Muscle of leg (tissue), 11 donors: ENCODE data around the gene AFF4. TPM values are rescaled to one million over a fixed set of nuclear protein-coding genes. Genes with fewer than 3 reads are reported as not detected.

ENCODE experiments used
- DNase-seq: peaks from one replicate; pipeline ENCODE4 v3.0.0; 2013
- H3K27ac ChIP-seq: one replicate; pipeline ENCODE4 v1.5.1; 2013; ENCODE audit warnings: mild to moderate bottlenecking, low read length, control low read depth
- H3K27me3 ChIP-seq: one replicate; pipeline ENCODE4 v1.6.1; 2013; ENCODE audit warnings: low read length; ENCODE audit not compliant: control insufficient read depth, insufficient read depth
- H3K36me3 ChIP-seq: one replicate; pipeline ENCODE4 v1.6.1; 2013; ENCODE audit warnings: low read length; ENCODE audit not compliant: control insufficient read depth, insufficient read depth
- H3K4me1 ChIP-seq: one replicate; pipeline ENCODE4 v1.6.1; 2013; ENCODE audit warnings: low read length; ENCODE audit not compliant: control insufficient read depth, insufficient read depth
- H3K4me3 ChIP-seq: one replicate; pipeline ENCODE4 v1.5.1; 2013; ENCODE audit warnings: low read length, control low read depth
- H3K9me3 ChIP-seq: replicated peaks from 2 replicates; pipeline ENCODE4 v1.6.1; 2013; ENCODE audit warnings: low read depth, low read length; ENCODE audit not compliant: control insufficient read depth
- WGBS: methylation state at CpG from one replicate; pipeline ENCODE4 v1.1.5; 2013; ENCODE audit warnings: missing lambda C conversion rate; ENCODE audit not compliant: insufficient coverage; 5-methylcytosine and 5-hydroxymethylcytosine counted together
- polyA plus RNA-seq, 8 donors: library from polyadenylated mRNA; unstranded; fragments of 120-200 nt; gene quantifications; one replicate each; pipeline versions ENCODE4 v1.2.1 to v1.2.3, GENCODE V29; 2013; ENCODE audit warnings: inconsistent platforms in 1 of 8, low replicate concordance in 1 of 8; ENCODE audit not compliant: insufficient read length in 8 of 8, insufficient read depth in 1 of 8
- total RNA-seq: library from RNA; stranded (reverse); fragments of 120-200 nt; gene quantifications from one replicate; pipeline ENCODE4 v1.2.4, GENCODE V29; 2013

The AFF4 gene
- total and polyA plus RNA-seq, 9 donors: 25.5 to 51.8 (median 38.7) TPM

GRCh38 chr5:132895719-132896305, 67.6 kb downstream of the AFF4 start:
- 89% methylated on average over 2 of the region's 4 CpGs for WGBS
- no peaks in the 10 kb centered on the region for H3K27me3 ChIP-seq
- peaks cover 41% of the 10 kb centered on the region for H3K36me3 ChIP-seq
- H3K4me1 ChIP-seq: no peaks in the 10 kb centered on the region
- no peak overlapping the region for H3K4me3 ChIP-seq
- H3K27ac ChIP-seq: no peak overlapping the region
- no peaks in the 10 kb centered on the region for H3K9me3 ChIP-seq
- DNase-seq: no peak

GRCh38 chr5:132890817-132891216, 72.6 kb downstream of the AFF4 start:
- Histone ChIP-seq H3K4me3 (no peak overlapping the region), H3K4me1 (no peaks in the 10 kb centered on the region), H3K27ac (no peak overlapping the region), H3K9me3 (no peaks in the 10 kb centered on the region), H3K27me3 (no peaks in the 10 kb centered on the region), H3K36me3 (peaks cover 47% of the 10 kb centered on the region)
- no peak for DNase-seq
- no CpG with 5 or more reads among the region's 4 CpGs for WGBS

- Histone ChIP-seq H3K27me3 (no peaks in the 10 kb centered on the region), H3K4me1 (no peaks in the 10 kb centered on the region), H3K36me3 (peaks cover 46% of the 10 kb centered on the region), H3K9me3 (no peaks in the 10 kb centered on the region), H3K4me3 (no peak overlapping the region), H3K27ac (no peak overlapping the region)
- DNase-seq: no peak
These were observed 73.9 kb downstream of the AFF4 start for GRCh38 chr5:132889501-132889900.

- WGBS: no CpG with 5 or more reads among the region's 1 CpG
These were observed 76.2 kb downstream of the AFF4 start for GRCh38 chr5:132887283-132887682.

GRCh38 chr5:132886064-132886823, 77.2 kb downstream of the AFF4 start:
- H3K27me3 ChIP-seq: no peaks in the 10 kb centered on the region
- H3K4me3 ChIP-seq: no peak overlapping the region
- H3K4me1 ChIP-seq: no peaks in the 10 kb centered on the region
- peaks cover 35% of the 10 kb centered on the region for H3K36me3 ChIP-seq
- DNase-seq: no peak
- WGBS: 92% methylated on average over 7 of the region's 11 CpGs
- no peaks in the 10 kb centered on the region for H3K9me3 ChIP-seq
- no peak overlapping the region for H3K27ac ChIP-seq

More at GRCh38 chr5:132887283-132887682, 76.2 kb downstream of the AFF4 start:
- Histone ChIP-seq H3K27ac (no peak overlapping the region), H3K4me1 (no peaks in the 10 kb centered on the region), H3K27me3 (no peaks in the 10 kb centered on the region), H3K4me3 (no peak overlapping the region), H3K36me3 (peaks cover 35% of the 10 kb centered on the region), H3K9me3 (no peaks in the 10 kb centered on the region)
- no peak for DNase-seq

- no peak for DNase-seq
- H3K36me3 ChIP-seq: peaks cover 38% of the 10 kb centered on the region
- H3K4me1 ChIP-seq: no peaks in the 10 kb centered on the region
- H3K27ac ChIP-seq: no peak overlapping the region
- no peaks in the 10 kb centered on the region for H3K27me3 ChIP-seq
- no CpG with 5 or more reads among the region's 2 CpGs for WGBS
- H3K4me3 ChIP-seq: no peak overlapping the region
- no peaks in the 10 kb centered on the region for H3K9me3 ChIP-seq
These were observed 78.9 kb downstream of the AFF4 start for GRCh38 chr5:132884548-132884947.

GRCh38 chr5:132883261-132883834, 80.1 kb downstream of the AFF4 start:
- Histone ChIP-seq H3K4me3 (no peak overlapping the region), H3K27ac (no peak overlapping the region), H3K27me3 (no peaks in the 10 kb centered on the region), H3K36me3 (peaks cover 34% of the 10 kb centered on the region), H3K4me1 (no peaks in the 10 kb centered on the region), H3K9me3 (no peaks in the 10 kb centered on the region)
- no CpG with 5 or more reads among the region's 2 CpGs for WGBS
- DNase-seq: peak; percentile 74

GRCh38 chr5:132877938-132878337, 85.5 kb downstream of the AFF4 start:
- Histone ChIP-seq H3K27me3 (no peaks in the 10 kb centered on the region), H3K36me3 (peaks cover 24% of the 10 kb centered on the region), H3K9me3 (no peaks in the 10 kb centered on the region), H3K27ac (no peak overlapping the region), H3K4me3 (no peak overlapping the region), H3K4me1 (peaks cover 6% of the 10 kb centered on the region)
- DNase-seq: peak; percentile 45
- WGBS: no CpG with 5 or more reads among the region's 3 CpGs

GRCh38 chr5:132877466-132877865, 86.0 kb downstream of the AFF4 start:
- no peaks in the 10 kb centered on the region for H3K9me3 ChIP-seq
- H3K36me3 ChIP-seq: peaks cover 24% of the 10 kb centered on the region
- 100% methylated on average over 1 of the region's 2 CpGs for WGBS
- H3K27me3 ChIP-seq: no peaks in the 10 kb centered on the region
- DNase-seq: no peak
- H3K27ac ChIP-seq: no peak overlapping the region
- H3K4me1 ChIP-seq: peaks cover 9% of the 10 kb centered on the region
- H3K4me3 ChIP-seq: no peak overlapping the region

- Histone ChIP-seq H3K36me3 (peaks cover 25% of the 10 kb centered on the region), H3K4me3 (no peak overlapping the region), H3K9me3 (no peaks in the 10 kb centered on the region), H3K27me3 (no peaks in the 10 kb centered on the region), H3K27ac (no peak overlapping the region), H3K4me1 (peaks cover 13% of the 10 kb centered on the region)
- DNase-seq: no peak
- no CpG with 5 or more reads among the region's 1 CpG for WGBS
These were observed 87.2 kb downstream of the AFF4 start for GRCh38 chr5:132876020-132876759.
